Endothelial cell of hepatic sinusoid (primary cell): ENCODE data around the gene MAPK12.

ENCODE experiments used
- in situ Hi-C: cut with HindIII; loops from 2 replicates; pipeline ENCODE4 v1.10.0; 2017; ENCODE audit warnings: low sequenced_read_pairs

Gene MAPK12

GRCh38 chr22:50236731-50237409 lies 24.6 kb downstream of the MAPK12 start:
- in situ Hi-C loops: no loop called here

DNA sequence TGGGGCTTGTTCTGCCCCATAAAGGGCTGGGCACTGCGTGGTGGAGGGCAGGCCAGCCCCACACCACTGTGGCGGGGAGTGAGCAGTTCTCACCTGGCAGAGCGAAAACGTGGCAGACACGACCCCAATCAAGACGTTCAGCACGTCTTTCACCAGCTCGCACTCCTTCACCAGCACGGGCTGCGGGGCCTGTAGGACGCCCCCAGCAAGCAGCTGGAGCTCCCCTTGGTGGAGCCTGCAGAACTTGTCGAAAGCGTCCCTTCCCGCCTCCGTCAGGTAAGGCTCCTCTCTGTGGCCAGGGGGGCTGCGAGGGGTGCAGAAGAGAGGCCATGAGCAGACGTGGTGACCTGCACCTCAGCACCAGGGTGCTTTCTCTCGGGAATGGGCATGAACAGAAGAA lies 28.3 kb downstream of the MAPK12 start:
- in situ Hi-C loops: no loop called here

- in situ Hi-C loops: no loop called here
These were observed 28.9 kb downstream of the MAPK12 start for GRCh38 chr22:50232481-50233151.

GRCh38 chr22:50229370-50229769 lies 32.1 kb downstream of the MAPK12 start:
- in situ Hi-C loops: no loop called here

DNA sequence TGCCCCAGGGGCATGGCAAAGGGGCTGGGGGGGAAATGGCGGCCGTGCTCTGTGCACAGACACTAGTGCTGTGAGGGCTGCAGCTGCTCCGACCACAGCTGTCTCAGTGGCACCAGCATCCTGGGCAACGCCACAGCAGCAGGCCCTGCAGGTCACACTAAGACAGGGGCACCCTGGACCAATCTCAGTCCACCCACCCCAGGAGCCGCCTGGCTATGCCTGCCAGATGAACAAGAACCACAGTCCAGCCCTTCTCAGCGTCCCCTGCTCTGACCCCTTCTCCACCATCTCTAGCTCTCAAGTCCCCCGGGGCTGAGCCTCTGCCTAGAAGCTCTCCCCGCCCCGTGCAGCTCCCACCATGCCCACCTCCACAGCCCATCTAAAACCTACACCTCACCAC lies 33.1 kb downstream of the MAPK12 start:
- in situ Hi-C loops: no loop called here

DNA sequence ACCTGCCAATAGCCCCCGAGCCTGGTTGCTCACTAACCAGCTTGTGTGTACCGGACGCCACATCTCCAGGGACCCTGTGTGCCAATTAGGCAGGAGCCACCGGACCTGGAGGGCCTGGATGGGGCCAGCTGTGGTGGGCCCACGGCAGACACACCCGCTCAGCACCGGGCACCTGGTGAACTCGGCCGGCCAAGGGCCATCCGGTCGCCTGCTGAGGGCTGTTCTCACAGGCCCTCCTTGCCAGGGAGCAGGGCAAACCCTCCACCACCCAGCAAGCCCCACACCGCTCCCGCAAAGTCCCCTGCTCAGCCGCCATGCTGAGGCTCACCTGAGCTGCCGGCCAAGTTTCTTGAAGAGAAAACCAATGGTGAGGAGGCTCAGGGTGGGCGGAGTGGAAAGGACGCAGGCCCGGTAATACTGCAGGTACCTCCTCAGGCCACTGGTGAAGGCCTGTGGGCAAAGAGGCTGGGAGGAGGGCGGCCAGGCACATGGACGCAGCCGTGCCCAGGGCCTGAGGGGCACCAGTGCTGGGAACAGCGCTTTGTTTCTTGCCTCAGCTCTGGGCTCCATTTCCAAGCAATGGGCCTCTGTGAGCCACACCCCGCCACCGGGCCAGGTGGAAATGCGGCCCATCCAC lies 33.8 kb downstream of the MAPK12 start:
- in situ Hi-C loops: no loop called here

DNA sequence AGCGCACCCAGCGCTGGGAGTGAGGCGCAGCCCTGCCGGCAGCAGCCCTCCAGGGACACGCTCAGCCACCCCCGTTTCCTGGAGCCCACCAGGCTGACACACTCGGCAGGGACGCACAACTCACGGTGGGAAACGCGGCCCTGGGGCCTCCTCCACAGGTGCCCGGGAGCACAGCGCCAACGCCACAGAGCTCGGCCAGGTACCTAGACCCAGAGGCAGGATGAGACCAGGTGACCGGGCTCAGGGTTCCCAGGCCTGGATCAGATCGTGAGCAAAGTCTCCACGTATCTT lies 34.7 kb downstream of the MAPK12 start:
- in situ Hi-C loops: no loop called here

DNA sequence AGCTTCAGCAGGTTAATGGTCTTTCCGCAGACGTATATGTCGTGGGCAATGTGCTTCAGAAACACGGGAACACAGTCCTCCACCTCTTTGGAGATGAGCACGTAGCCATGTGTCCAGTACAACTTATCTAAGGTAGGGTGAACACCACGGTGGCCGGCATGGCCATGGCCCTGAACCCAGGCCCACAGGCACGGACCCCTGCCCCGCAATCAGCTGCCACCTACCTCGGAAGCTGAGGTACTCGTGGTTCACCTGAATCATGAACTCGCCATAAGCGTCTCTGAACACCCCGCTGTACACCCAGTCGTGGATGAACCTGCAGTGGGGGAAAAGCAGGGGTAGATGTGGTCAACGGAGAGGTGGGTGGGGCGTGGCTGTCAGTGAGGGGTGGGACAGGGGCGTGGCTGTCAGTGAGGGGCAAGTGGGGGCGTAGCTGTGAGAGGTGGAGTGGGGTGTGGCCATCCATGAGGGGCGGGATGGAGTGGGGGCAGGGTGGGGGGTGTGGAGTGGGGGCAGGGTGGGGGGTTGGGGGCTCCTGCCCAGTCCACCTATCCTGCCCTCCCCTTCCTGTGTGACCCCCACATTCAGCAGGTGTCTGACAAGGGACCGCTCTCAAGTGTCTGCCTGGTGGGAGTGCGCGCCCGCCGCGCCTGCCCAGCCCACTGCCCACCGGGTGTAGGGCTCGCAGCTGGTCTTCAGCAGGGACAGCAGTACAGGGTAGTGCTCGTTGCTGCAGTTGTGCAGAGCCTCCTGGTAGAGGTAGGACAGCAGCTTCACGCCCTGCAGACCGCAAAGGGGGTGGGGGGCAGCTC lies 35.2 kb downstream of the MAPK12 start:
- in situ Hi-C loops: no loop called here

GRCh38 chr22:50225200-50225969 lies 36.1 kb downstream of the MAPK12 start:
- in situ Hi-C loops: no loop called here

DNA sequence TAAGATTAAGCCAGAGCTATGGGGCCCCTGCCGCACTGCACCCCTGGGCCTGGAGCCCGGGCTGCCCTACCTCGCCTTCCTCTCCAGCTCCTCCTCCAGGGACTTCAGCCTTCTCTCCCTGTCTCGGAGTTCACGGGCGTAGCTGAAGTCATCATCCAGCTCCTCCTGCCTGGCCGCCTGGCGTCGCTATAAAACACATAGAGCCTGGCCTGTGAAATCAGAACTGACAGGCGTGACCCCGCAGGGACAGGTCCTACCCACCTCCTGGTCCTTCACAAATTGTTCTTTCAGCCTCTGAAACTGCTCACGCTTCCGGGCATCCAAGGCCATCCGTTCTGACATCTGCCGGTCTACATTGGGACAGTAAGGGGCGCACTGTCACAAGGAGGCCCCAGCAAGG lies 37.4 kb downstream of the MAPK12 start:
- in situ Hi-C loops: no loop called here

- in situ Hi-C loops: no loop called here
These were observed 39.0 kb downstream of the MAPK12 start for GRCh38 chr22:50222508-50222907.

DNA sequence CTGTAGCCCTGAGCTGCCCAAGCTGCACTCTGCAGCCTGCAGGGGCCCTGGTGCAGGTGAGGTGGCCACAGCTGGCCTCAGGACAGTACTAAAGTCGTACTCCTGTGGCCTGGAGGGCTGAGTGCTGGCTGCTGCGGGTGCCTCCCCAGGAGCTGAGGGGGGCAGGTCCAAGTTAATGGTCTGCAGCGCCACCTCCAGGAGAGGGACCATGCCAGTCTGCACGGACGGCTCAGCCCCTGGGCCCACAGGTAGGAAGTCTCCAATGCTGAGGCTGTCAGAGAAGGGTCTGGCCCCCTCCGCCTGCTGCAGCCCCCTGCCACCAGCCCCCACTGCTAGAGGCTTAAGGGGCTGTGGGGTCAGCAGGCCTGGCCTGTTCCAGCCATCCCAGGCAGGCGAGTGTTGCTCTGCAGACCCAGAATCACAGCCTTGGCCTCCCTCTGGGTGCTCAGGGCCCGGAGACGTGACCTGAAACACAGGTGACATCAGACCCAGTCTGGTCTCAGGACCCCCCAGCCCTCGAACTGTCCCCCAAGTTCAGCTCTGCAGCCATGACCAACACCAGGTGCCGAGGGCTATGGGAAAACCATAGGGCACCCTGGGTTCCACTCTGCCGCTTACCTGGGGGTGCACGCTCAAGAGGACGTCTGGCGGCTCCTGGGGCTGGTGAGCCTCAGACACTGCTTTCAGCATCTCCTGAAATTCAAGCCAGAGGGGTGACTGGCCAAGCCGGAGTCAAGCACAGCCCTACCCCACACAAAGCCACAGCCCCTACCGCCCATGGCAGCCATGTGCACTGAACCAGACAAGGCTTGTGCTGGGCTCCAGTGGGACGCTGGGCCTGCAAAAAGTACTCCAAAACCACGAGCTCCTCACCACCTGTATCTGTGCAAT lies 39.8 kb downstream of the MAPK12 start:
- in situ Hi-C loops: no loop called here

GRCh38 chr22:50220603-50221409 lies 40.7 kb downstream of the MAPK12 start:
- in situ Hi-C loops: no loop called here

DNA sequence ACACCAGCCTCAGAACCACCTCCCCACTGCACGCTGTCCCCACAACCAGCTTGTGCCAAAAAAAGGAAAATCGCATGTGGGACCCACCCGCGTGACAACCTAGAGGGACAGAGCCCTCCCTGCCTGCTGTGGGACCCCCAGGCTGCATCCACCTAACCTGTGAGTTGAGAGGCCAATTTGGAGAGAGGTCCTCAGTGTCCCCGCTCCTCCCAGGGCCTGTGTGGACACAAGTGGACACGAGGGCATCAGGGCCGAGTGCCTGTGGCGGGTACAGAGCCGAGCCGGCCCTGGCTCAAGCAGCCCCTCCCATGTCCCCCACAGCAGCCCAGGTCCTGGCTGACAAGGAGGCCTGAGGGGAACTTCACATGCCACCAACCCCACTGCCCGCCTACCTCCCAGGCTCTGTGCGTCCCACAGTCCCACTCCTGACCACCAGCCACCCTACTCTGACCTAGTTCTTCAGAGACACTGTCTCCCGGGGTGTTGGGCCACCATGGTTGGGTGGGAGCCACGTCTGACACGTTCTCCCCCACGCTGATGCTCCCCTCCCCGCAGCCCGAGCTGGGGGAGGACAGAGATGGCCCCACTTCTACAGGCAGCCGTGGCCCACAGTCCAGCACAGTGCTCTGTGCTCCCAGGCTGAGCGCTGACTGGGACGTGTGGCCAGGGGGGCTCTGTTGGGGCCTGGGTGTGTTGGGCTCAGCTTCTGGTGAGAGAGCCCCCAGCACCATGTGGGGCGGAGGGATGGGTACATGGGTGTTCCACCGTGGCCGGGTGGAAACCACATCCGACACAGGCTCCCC lies 41.5 kb downstream of the MAPK12 start:
- in situ Hi-C loops: loop anchor here (10.0 kb wide), 1 partner anchor 135 kb away; no protein-coding TSS in a partner anchor

GRCh38 chr22:50218996-50219727 lies 42.3 kb downstream of the MAPK12 start:
- in situ Hi-C loops: loop anchor here (10.0 kb wide), 1 partner anchor 136 kb away; no protein-coding TSS in a partner anchor

- in situ Hi-C loops: loop anchor here (10.0 kb wide), 1 partner anchor 136 kb away; no protein-coding TSS in a partner anchor
These were observed 43.1 kb downstream of the MAPK12 start for GRCh38 chr22:50218153-50218995.
